Mesothelial cell of epicardium (in vitro differentiated cells): ENCODE results near the gene PRG2. TPM values are rescaled to one million over a fixed set of nuclear protein-coding genes. Genes with fewer than 3 reads are reported as not detected.

Experiments used
- DNase-seq, 2 experiments: peaks; one replicate each; pipeline ENCODE4 v3.0.0; 2021; ENCODE audit warnings: low spot score in 2 of 2; ENCODE audit not compliant: unreplicated experiment in 2 of 2
- H3K27ac Mint-ChIP-seq: 2 replicates; pipeline ENCODE4 v1.8.0; 2021; ENCODE audit warnings: mixed read lengths
- H3K27me3 Mint-ChIP-seq: 2 replicates; pipeline ENCODE4 v1.8.0; 2021; ENCODE audit warnings: low read depth, mixed read lengths
- H3K36me3 Mint-ChIP-seq: 2 replicates; pipeline ENCODE4 v1.8.0; 2021; ENCODE audit warnings: mixed read lengths
- H3K4me1 Mint-ChIP-seq: 2 replicates; pipeline ENCODE4 v1.8.0; 2021; ENCODE audit warnings: mixed read lengths
- H3K4me3 Mint-ChIP-seq: 2 replicates; pipeline ENCODE4 v1.8.0; 2021; ENCODE audit warnings: mild to moderate bottlenecking, moderate library complexity, mixed read lengths
- H3K9me3 Mint-ChIP-seq: 2 replicates; pipeline ENCODE4 v1.8.0; 2021; ENCODE audit warnings: mixed read lengths
- CTCF ChIP-seq: fragments of 200-600 bp; sonication (generic); IDR thresholded peaks from one replicate; pipeline ENCODE4 v1.5.0; 2021; ENCODE audit warnings: antibody characterized with exemption; ENCODE audit not compliant: unreplicated experiment
- total RNA-seq: library from RNA; stranded (reverse); gene quantifications from 3 replicates; pipeline ENCODE4 v1.2.1, GENCODE V29; 2021

The PRG2 gene
- total RNA-seq, 1 donor from 2014 or later, result not detected

- no peak for DNase-seq
- Mint-ChIP-seq H3K27ac (no peak overlapping the region), H3K27me3 (peaks cover 60% of the 10 kb centered on the region), H3K9me3 (no peaks in the 10 kb centered on the region), H3K36me3 (no peaks in the 10 kb centered on the region), H3K4me1 (no peaks in the 10 kb centered on the region), H3K4me3 (no peak overlapping the region)
- no peak for TF ChIP-seq CTCF
Observed at GRCh38 chr11:57392763-57393105, 2.3 kb upstream of the PRG2 start.

GRCh38 chr11:57392066-57392762 lies 1.8 kb upstream of the PRG2 start:
- no peak for TF ChIP-seq CTCF
- peaks cover 64% of the 10 kb centered on the region for H3K27me3 Mint-ChIP-seq

GRCh38 chr11:57391539-57391938 lies 1.1 kb upstream of the PRG2 start:
- no peak overlapping the region for H3K27ac Mint-ChIP-seq

More at GRCh38 chr11:57392066-57392762, 1.8 kb upstream of the PRG2 start:
- no peak overlapping the region for H3K4me3 Mint-ChIP-seq
- no peaks in the 10 kb centered on the region for H3K36me3 Mint-ChIP-seq
- H3K4me1 Mint-ChIP-seq, result no peaks in the 10 kb centered on the region
- no peak for DNase-seq
- no peaks in the 10 kb centered on the region for H3K9me3 Mint-ChIP-seq
- no peak overlapping the region for H3K27ac Mint-ChIP-seq

GRCh38 chr11:57391111-57391510 lies 661 bp upstream of the PRG2 start:
- no peaks in the 10 kb centered on the region for H3K9me3 Mint-ChIP-seq
- H3K36me3 Mint-ChIP-seq, result no peaks in the 10 kb centered on the region
- no peak overlapping the region for H3K4me3 Mint-ChIP-seq
- peaks cover 72% of the 10 kb centered on the region for H3K27me3 Mint-ChIP-seq
- H3K4me1 Mint-ChIP-seq, result no peaks in the 10 kb centered on the region
- TF ChIP-seq CTCF, result no peak
- H3K27ac Mint-ChIP-seq, result no peak overlapping the region
- DNase-seq, result no peak

More at GRCh38 chr11:57391539-57391938, 1.1 kb upstream of the PRG2 start:
- H3K27me3 Mint-ChIP-seq, result peaks cover 68% of the 10 kb centered on the region
- no peak for DNase-seq
- TF ChIP-seq CTCF, result no peak
- no peaks in the 10 kb centered on the region for H3K4me1 Mint-ChIP-seq
- H3K36me3 Mint-ChIP-seq, result no peaks in the 10 kb centered on the region
- no peak overlapping the region for H3K4me3 Mint-ChIP-seq
- H3K9me3 Mint-ChIP-seq, result no peaks in the 10 kb centered on the region

- TF ChIP-seq CTCF, result no peak
- H3K9me3 Mint-ChIP-seq, result no peaks in the 10 kb centered on the region
- H3K4me1 Mint-ChIP-seq, result no peaks in the 10 kb centered on the region
- H3K27me3 Mint-ChIP-seq, result peaks cover 75% of the 10 kb centered on the region
- H3K36me3 Mint-ChIP-seq, result no peaks in the 10 kb centered on the region
- DNase-seq, result no peak
- H3K27ac Mint-ChIP-seq, result no peak overlapping the region
- no peak overlapping the region for H3K4me3 Mint-ChIP-seq
Observed at GRCh38 chr11:57387289-57388030, 3.0 kb downstream of the PRG2 start.
